NCI-H2171 (cell line): Measurements from ENCODE around the gene FMNL1.

Experiments
- DNase-seq: peaks from one replicate; lab custom pipeline; 2025; lab: John Stamatoyannopoulos, UW

The FMNL1 gene

DNA sequence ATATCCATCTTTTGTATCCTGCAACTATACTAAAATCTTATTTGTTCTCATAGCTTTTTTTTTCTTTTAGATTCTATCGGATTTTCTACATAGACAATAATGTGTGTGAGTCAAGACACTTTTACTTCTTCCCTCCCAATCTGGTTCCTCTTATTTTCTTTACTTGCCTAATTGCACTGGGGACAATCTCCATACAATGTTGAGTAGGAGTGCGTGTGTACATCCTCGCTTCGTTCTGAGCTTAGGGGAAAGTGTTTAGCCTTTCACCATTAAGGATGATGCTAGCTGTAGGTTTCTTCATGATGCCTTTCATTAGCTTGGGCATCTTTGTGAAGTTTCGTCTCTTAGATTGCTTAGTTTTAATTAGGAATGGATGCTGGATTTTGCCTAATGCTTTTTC is 37.3 kb downstream of the FMNL1 start:
- DNase-seq: no peak

DNA sequence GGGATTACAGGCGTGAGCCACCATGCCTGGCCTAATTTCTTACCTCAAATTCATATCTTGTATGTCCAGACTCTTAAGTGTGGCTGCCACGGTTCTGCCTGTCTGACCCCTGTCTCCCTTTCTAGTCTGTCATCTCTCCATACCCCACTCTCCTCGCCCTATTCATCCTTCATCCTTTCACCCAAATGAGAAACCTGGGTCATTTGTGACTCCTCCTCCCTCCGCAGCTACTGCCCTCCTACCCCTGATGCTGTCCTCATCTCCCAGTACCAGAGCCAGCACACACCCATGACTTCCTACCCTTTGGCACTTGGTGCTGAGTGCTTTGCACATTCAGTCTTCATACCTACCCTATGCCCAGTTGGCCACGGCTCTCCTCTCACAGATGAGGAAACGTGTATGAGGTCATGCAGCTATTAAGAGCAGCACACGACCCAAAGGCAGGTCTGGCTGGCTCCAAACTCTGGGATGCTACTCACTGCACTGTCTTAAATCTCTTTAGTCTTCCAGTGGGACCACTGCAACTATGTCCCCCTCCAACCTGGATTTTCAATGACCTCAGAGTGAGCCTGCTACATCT is 38.6 kb downstream of the FMNL1 start:
- no peak for DNase-seq

DNA sequence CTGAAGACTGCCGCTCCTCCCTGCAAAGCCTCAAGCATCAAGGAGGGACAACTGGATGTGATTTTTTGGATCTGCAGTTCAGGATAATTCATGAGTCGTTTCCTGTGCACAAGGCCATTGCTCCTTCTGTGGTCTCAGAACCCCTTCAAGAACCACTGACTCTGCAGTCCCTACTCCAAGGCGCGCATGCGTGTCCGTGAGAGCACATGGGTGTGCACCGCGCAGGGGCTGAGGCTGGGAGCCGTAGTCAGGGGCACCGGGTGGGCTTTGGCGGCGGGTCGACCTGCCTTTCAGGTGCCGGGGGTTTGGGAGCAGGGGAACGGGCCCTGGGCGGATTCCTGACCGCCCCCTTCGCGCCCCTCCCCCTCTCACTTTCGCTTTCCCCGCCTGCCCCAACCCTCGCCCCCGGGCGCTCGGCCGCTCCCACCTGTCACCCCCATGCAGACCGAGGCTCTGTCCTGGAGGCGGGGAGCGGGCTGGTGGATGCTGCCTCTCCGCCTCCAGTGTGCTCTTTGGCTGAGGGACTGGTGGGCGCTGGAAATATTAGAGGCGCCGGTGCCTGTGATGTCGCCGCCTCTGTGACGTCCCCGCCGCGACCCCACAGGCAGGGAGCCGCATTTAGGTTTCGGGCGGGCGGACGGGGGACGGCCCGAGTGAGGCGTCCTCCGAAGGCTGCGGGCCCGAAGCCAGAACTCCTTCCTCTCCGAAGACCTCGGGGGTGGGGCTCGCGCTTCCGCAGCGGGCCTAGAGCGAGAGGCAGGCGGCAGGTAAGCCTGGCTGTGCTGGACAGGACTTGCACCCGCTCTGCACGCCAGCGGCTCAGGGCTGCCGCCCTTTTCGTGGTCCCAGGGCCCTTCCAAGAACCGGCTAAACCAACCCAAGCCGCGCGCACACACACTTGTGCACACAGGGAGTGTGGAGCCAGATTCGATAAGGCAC is 40.2 kb downstream of the FMNL1 start, which contains the start of gene SPATA32:
Gene SPATA32 (minus strand): TSS at position 518 of the 939 bp plus-strand sequence. CDS start 78 bp downstream, at position 440.
- DNase-seq: no peak

DNA sequence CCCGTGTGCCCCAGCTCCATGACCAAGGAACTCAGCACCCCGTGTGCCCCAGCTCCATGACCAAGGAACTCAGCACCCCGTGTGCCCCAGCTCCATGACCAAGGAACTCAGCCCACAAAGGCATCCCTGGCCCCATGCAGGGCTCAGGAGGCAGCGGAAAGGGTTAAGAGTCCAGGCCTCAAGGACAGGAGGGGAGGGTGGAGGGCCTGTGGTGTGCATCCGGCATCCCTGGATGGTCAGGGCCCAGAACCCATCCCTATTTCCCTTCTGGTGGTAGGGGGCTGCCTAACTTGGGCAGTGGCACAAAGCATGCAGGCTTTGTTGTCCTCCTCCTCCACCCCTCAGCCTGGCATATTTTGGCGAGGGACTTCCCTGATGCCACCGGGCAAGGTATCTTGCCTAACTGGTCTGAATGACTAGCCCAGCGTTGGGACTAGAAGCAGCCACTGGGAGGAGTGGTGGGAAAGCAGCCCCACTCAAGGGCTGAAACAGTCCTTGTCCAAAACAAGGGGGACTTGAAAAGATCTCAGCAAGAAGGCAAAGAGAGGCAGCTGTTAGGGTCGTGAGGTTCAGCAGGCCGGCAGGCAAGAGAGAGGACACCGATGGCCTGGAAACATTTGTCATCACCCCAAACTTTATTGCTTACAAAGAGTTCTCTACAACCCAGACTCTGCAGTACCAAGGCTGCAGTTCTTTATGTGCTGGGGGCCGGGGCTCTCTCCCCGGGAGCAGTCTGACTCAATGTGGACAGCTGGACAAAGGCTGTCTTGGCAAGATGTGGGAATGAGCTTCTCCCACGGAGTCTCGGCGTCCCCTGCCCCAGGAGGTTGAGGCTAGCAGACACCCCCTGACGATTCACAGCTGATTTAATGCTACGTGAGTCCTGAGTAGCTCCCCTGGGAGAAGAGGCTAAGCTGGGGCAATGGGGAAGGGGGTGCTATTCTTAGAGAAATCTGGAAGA is 41.1 kb downstream of the FMNL1 start:
- no peak for DNase-seq

DNA sequence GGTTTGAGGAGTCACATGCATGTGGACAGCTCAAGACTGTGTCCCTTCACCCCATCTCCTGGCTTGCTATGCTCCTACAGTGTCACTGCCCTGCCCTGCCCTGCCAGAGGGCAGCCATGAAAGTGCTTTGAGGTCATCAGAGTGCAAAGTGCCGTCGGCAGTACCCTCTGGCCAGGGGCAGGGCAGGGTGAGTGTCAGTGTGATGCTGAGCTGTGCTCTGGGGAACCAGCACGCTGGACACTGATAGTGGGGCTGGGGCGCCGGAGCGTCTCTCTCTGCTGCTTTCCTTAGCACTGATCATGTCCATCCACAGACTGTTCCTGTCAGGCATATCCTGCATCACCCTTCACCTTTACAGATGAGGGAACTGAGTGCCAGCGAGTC is 41.8 kb downstream of the FMNL1 start:
- DNase-seq: no peak

DNA sequence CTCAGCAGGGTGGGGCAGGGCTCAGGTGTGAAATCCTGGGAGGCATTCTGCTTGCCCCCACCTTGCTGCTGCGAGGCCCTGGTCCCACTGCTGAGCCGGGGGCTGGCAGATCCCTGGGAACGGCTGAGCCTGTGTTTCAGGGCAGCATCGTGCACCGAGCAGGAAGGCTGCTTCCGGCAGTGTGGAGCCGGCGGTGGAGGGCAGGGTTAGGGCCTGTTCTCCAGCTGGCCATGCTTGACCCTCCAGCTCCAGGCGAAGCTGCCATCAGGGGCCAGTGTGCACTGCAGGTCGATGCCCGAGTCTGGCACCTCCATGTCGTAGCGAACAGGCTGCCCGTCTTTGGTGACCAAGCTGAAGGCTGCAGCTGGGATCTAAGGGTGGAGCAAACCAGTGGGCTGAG is 42.7 kb downstream of the FMNL1 start:
- no peak for DNase-seq

DNA sequence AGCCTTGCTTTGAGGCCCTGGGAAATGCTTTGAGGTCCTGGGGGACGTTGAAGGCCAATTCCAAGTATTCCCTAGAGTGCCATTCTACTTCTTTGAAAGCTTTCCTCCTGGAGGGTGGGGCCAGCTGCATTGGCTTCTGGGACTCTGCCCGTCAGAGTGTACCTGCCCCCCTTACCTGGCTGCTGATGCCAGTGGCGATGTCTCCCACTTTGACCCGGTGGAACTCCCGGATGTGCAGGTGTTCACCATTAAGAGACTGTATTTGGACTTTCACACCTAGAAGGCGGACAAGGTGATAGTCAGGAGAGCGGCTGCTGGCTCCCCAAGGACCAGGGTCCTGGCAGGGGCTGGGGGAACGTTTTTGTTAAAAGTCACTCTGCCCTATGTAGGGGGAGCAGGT is 43.3 kb downstream of the FMNL1 start:
- DNase-seq: no peak

DNA sequence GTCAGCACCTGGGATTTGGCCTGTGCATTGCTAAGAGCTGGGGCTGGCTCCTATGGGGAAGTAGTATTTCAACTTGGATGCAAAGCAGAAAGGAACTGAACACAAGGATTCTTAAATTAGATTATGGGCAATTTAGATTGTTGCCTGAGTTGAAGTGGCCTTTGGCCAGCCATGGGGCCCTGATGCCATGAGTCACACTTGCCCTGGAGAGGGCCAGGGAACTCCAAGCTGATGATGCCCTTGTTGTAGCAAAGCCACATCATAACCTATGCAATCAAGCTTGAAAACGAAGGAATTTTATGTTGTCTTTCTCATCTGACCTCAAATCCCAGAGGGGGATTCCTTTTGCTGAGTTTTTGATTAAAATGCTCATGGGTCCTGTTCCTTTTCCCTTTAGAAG is 44.1 kb downstream of the FMNL1 start:
- no peak for DNase-seq

DNA sequence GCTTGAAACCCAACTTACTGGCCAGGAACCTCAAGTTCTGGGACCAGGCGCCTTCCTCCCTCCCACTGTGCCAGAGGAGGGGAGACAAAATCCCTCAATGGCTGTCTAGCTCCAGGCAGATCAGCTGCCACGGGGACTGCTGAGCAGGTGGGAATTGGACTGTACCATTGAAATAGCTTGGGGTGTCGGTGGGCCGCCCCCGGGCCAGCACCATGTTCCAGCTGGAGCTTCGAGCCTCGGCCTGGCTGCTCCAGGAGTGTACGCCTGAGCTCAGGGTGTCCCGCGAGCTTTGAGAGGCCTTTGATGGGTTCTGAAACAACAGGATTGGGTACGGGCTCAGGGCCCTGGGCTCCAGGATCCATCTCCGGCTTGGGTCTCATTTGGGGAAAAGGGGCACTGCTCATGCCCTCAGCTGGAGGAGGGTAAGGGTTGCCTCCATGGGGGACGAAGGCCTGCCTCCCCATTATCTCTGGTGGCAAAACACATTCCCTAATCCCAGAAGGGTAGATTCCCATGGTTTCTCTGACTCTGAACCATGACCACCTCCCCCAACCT is 44.8 kb downstream of the FMNL1 start:
- DNase-seq: no peak

DNA sequence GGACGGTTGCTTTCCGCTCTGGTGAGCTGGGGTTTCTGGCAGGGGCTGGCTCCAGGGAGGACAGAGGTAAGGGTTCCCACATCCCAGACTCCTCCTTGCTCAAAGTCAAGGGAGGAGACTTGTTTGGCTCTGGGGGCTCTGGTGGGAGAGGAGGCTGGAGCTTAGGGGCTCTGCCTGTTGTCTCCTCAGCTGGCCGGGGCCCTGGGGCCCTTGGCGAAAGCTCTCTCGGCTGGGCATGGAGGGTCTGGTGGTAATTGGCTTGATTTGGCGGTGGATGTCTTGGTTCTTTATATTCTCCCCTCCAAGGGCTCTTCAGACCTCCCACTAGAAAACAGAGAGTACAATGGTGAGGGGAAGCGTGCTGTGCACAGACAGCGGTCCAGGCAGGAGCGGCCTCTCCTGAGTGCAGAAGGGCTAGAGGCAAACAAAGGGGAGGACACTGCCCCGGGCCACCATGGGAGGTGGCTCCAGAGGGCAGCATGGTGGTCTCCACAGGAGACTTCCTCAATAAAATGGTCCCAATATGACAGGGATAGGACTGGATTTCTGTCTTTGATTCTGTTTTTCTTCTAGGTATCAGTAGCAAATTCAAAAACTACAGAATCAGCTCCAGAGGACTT is 45.9 kb downstream of the FMNL1 start:
- no peak for DNase-seq

DNA sequence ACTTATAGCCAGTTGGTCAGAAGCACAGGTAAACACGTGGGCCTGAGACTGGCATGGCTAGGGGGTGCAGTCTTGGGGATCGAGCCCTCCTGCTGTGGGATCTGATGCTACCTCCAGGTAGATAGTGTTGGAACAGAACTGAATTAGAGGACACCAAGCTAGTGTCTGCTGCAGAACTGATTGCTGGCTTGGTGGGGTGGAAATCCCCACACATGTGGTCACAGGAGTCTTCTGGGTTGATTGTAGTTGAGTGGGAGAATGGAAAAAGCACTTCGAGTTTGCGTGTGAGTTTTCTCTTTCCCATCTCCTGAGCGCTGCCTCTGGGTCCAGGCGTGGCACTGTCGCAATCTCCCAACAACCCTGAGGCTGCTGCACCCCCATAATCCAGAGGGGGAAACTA is 48.2 kb downstream of the FMNL1 start:
- DNase-seq: no peak

DNA sequence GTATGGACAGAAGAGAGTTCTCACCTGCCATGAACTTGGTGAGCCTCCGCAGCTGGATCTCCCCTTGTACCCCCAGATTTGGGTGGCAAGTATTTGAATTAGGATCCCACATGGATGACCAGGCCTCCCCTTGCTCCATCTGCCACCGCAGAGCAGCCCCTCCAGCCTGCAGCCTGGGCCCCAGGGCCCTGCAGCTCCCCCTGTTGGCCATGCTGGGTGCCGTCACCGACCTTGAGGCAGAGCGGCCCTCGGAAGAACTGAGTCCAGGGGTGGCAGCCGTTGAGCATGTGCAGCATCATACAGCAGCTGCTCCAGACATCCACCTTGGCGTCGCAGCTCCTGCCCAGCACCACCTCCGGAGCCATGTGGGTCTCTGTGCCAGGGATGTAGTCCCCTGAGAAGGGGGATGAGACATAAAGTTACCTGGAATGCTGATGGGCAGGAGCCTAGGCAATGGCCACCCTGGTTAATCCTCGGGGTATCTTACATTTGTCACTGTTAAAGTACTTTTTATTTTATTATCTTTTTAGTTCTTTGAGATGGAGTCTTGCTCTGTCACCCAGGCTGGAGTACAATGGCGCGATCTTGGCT is 49.2 kb downstream of the FMNL1 start:
- DNase-seq: no peak

DNA sequence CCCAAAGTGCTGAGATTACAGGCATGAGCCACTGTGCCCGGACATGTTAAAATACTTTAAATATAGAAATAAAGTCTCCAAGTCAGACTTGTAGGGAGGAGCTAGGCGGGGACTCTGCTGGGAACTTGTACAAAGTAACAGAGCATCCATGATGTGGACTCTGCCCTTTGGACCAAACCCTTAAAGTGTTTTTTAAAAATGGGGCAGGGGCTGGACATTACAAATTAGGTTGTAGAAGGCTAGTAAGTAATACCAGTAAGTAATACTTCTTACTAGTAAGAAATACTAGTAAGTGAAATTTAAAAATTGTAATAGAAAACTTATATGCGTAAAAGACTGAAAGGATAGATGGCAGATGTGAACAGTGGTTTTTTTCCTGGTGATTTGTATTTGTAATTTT is 49.9 kb downstream of the FMNL1 start:
- no peak for DNase-seq

DNA sequence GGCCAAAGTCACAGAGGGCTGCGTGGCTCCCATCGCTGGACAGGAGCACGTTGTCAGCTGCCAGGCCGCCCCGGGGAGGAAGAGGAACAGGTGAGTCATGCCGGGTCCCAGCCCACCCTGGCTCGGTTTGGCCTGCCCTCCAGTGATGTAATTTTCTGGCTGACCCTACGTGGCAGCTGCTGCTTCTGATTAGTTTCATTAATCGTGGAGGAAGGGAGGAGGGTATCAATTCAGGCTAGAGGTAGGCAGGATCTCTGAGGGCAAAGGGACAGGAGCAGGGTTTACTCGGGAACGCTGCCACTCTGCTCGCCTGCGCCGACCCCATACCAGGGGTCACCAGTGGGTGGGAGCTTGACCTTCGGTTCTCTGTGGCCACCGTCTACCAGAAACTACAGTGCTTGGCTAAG is 51.9 kb downstream of the FMNL1 start:
- DNase-seq: no peak

DNA sequence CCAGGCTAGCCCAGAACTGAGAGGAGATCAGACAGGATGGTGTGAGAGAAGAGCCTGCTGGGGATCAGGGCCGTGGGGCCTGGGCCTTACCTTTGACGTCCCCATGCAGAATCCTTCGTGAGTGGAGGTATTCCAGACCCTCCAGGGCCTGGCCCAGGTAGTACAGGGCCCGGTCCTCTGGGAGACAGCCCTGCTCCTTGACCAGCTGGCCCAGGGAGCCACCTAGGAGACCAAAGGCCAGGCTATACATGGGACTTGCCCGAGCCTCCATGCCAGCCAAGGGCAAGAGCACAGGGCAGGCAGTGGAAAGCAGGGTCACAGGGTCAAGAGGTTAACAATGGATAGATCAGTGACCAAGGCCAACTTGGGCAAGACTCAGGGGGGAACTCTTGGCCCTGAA is 52.3 kb downstream of the FMNL1 start:
- no peak for DNase-seq

DNA sequence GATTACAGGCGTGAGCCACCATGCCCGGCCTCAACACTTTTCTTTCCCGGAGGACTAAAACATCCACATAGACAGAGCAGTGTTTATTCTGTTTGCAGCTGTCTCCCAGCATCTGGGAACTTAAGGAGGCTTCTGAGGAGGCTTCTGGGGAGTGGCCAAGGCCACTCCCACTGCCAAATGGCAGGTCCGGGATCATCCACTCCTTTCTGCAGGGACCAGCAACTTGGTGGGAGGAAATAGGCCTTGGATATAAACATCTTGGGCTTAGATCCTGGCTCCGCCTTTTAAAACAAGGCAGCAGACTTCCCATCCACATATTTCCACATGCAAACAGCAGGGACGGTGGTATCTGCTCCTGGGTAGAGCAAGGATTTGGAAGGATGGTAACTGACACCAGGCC is 54.3 kb downstream of the FMNL1 start:
- DNase-seq: no peak

DNA sequence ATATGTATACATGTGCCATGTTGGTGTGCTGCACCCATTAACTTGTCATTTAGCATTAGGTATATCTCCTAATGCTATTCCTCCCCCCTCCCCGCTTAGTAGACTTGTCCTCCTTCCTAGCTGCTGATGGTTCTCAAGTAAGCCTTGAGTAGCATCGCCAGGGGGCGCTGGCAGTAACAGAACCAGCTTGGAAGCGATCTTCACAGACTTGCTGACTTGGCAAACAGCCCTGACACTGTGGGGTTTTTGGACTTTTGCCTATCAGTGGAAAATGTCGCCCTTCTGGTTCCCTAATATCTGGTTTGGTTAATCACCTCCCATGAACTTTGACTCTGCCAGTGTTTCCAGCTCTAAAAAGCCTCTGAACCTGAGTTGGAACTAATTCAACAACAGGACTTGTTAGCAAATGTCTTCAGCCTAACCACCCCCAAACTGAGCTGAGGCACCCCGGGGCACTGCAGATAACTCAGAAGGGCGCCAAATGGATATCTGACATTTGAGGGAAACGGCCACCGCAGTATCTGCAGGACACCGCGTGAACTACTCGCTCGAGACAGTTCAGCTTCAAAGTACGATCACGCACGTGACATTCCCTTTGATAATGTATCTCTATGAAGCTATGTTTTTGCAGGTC is 55.6 kb downstream of the FMNL1 start:
- DNase-seq: peak; percentile 77

DNA sequence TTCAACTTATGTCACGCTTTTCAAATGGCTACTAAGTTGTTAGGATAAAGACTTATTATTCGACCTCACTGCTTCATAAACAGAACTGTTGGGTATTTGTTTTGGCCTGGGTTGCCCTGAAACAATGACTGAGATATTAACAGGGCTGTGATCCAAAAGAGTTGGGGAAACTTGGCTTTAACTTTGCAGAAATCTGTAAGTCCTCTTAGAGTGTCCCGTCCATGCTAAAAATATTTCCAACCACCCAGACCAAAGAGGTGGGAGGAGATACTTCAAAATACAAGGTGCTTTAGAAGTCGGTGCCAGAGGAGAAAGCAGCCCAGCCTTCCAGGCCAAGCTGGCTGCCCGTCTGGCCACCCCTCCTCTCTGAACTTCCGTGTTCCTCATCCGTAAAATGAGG is 56.3 kb downstream of the FMNL1 start:
- no peak for DNase-seq

DNA sequence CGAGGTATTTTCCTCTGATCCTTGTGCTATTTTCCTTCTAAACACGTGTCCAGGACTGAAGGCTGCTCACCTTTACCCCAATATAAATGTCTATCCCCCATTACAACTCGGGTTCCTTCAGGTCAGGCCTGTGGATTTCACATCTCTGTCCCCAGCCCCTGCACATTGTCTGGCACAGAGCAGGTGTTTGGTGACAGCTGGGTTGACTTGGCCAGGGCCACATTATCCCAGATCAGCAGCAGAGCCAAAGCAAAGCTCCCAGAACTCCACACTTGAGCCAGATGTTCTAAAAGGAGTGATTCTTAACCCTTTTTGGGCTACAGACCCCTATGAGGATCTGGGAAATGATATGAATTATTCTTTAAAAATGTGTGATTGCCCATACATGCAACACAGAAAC is 58.2 kb downstream of the FMNL1 start:
- DNase-seq: no peak

DNA sequence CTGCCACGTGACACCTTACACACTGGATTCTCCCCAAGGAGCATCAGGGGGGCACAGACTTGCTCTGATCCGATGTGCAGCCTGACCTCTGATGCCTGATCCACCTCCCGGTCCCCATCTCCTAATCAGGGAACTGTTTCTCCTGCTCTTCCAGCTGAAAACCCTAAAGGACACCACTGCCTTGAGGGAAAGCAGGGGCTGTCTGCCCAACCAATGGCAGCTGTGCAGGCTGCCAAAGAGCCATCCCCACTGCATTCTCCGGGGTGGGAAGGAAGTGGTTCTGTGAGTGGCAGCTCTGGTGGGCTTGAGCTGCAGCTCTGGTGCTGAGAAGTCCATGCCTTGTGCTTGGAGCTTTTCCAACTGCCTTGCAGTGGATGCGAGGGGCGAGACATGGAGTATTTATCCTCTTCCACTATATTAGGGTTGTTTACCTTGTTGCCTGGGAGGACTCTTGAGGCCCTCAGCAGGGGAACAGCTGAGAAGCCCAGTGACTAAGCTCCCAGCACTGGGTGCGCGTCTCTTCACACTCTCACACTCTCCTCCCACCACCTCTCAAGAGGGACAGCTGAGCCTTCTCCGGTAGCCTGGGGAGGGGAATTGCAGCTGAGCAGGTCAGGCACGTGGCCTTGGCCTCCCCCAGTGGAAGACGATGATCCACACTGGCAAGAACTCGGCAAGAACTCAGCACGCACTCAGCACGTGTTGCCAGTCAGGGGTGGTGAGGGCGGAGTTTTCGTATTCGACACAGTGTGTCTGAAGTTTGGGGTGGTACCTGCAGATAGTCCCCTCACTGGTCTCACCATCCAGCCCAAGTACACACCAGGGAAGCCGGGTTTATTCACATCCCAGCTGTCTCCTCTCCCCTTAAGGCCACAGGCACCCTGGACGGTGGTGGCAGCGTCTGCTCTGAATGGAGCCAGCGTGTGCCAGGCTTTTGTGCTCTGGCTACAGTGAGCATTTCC is 61.3 kb downstream of the FMNL1 start:
- no peak for DNase-seq
